Measurements from ENCODE around the gene ACTL8.

ACTL8 gene

DNA sequence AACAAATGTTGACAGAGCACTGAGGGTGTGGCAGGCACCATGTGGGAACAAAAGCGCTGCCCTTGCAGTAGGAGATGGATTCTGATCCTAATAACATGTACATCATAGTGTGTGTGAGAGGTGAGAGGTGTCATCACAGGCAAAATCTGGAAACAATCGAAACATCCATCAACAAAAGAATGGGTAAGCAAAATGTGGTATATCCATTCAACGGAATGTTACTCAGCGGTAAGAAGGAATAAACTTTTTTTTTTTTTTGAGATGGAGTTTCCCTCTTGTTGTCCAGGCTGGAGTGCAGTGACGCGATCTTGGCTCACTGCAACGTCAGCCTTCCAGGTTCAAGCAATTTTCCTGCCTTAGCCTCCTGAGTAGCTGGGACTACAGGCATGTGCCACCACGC, 112.3 kb downstream of the ACTL8 start:
- no peaks in the 10 kb centered on the region for H3K4me1 ChIP-seq (ENCODE audit: control insufficient read depth, insufficient read depth, low read length)
- H3K9ac ChIP-seq (ENCODE audit: low read length): no peak overlapping the region
- H3K4me3 ChIP-seq (ENCODE audit: low read length): no peak overlapping the region
- H3K36me3 ChIP-seq (ENCODE audit: control insufficient read depth, insufficient read depth, low read length): no peaks in the 10 kb centered on the region
- H3K27ac ChIP-seq (ENCODE audit: low read depth, low read length): no peak overlapping the region
- no peaks in the 10 kb centered on the region for H3K27me3 ChIP-seq (ENCODE audit: control insufficient read depth, insufficient read depth, low read length)

DNA sequence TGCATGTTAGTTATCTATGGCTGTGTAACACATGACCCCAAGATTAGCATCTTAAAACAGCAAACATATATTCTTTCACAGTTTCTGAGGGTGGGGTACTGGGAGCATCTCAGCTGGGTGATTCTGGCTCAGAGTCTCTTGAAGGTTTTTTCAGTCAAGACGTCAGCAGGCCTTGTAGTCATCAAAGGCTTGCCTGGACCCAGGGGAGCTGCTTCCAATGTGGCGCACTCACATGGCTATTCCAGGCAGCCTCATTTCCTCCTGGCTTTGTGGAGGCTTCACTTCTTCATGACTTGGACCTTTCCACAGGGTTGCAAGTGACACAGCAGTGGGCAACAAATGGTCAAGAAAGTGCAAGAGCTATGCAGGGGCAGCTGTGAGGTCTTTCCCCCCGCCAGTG, 114.7 kb downstream of the ACTL8 start:
- H3K9ac ChIP-seq (ENCODE audit: low read length): no peak overlapping the region
- H3K36me3 ChIP-seq (ENCODE audit: control insufficient read depth, insufficient read depth, low read length): no peaks in the 10 kb centered on the region
- H3K27ac ChIP-seq (ENCODE audit: low read depth, low read length): no peak overlapping the region
- H3K4me3 ChIP-seq (ENCODE audit: low read length): no peak overlapping the region
- H3K4me1 ChIP-seq (ENCODE audit: control insufficient read depth, insufficient read depth, low read length): no peaks in the 10 kb centered on the region
- H3K27me3 ChIP-seq (ENCODE audit: control insufficient read depth, insufficient read depth, low read length): no peaks in the 10 kb centered on the region

DNA sequence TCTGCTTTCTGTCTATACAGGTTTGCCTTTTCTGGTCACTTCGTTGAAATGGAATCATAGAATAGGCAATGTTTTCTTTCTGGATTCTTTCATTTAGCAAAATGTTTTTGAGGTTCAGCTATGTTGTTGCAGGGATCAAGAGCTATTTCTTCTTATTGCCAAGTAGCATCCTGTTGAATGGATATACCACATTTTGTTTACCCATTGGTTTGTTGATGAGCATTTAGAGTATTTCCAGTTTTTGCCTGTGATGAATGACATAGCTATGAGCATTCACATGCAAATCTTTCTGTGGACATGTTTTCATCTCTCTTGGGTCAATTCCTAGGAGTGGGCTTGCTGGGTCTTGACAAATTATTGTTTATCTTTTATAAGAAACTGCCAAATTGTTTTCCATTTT, 115.5 kb downstream of the ACTL8 start:
- Histone ChIP-seq H3K4me1 (ENCODE audit: control insufficient read depth, insufficient read depth, low read length) (no peaks in the 10 kb centered on the region), H3K27me3 (ENCODE audit: control insufficient read depth, insufficient read depth, low read length) (no peaks in the 10 kb centered on the region), H3K4me3 (ENCODE audit: low read length) (no peak overlapping the region), H3K9ac (ENCODE audit: low read length) (no peak overlapping the region), H3K27ac (ENCODE audit: low read depth, low read length) (no peak overlapping the region), H3K36me3 (ENCODE audit: control insufficient read depth, insufficient read depth, low read length) (no peaks in the 10 kb centered on the region)

DNA sequence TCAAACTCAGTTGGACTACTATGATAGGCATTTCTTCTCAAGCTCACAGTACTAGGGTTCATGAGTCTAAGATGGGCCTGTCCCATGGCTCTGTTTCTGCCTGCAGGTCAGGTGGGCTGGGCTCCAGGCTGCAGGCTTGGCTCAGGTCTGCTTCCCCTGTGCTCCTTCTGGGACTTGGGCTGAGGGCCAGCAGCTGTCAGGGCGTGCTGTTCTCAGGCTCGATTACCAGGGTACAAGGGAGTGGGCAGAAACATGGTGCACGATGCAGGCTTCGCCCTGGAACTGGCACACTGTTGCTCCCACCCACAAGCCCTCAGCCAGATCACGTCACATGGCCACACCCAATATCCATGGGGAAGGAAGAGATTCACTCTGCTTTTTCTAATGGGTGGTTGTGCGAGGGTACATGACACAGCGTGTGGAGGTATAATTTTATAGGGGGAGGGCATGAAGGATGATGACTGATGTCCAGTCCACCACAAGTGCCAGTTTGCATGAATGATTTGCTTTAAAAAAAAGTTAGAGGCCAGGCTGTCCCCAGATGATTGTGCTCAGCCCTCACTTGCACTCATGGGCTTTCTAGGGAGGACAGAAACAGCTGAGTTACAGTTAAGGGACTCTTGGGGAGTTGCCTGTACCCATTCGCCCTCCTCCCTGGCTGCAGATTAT, 118.0 kb downstream of the ACTL8 start:
- Histone ChIP-seq H3K27ac (ENCODE audit: low read depth, low read length) (no peak overlapping the region), H3K9ac (ENCODE audit: low read length) (no peak overlapping the region), H3K27me3 (ENCODE audit: control insufficient read depth, insufficient read depth, low read length) (no peaks in the 10 kb centered on the region), H3K36me3 (ENCODE audit: control insufficient read depth, insufficient read depth, low read length) (no peaks in the 10 kb centered on the region), H3K4me3 (ENCODE audit: low read length) (no peak overlapping the region), H3K4me1 (ENCODE audit: control insufficient read depth, insufficient read depth, low read length) (no peaks in the 10 kb centered on the region)

DNA sequence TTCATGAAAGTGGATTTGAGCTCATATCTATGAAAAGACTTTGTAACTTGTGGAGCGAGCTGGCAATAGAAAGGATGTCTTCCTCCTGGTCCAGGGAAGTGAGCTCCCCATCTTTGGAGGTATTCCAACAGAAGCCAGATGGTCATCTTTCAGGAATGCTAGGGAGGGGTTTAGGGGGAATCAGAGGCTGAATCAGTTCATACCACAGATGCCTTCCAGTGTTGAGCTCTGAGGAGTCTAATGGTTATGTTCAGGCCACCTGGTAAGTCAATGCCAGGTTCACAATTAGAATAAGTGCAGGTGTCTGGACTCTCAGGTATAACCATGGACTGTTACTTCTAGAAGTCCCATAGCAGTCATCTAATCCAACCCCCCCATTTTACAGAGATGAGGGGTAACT, 119.1 kb downstream of the ACTL8 start:
- Histone ChIP-seq H3K36me3 (ENCODE audit: control insufficient read depth, insufficient read depth, low read length) (no peaks in the 10 kb centered on the region), H3K27me3 (ENCODE audit: control insufficient read depth, insufficient read depth, low read length) (no peaks in the 10 kb centered on the region), H3K9ac (ENCODE audit: low read length) (no peak overlapping the region), H3K4me1 (ENCODE audit: control insufficient read depth, insufficient read depth, low read length) (no peaks in the 10 kb centered on the region), H3K27ac (ENCODE audit: low read depth, low read length) (no peak overlapping the region), H3K4me3 (ENCODE audit: low read length) (no peak overlapping the region)

DNA sequence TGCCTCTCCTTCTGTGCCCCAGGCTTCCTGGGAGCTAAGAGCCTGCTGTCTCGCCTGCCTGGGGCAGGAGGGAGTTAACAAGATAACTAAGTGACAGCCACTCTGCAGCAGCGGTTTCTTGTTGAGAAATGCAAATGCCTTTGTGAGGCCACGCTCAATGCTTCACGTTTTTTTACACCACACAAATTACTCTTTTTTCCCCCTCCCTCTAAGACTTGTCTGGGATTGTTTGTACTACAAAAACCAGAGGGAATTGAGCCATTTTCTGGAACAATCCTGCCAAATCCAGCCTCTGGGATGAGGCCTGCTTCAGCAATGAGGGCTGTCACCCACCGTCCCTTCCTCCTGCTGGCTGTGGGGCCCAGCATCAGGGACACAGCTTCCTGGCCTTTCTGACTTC, 119.6 kb downstream of the ACTL8 start:
- Histone ChIP-seq H3K27me3 (ENCODE audit: control insufficient read depth, insufficient read depth, low read length) (no peaks in the 10 kb centered on the region), H3K27ac (ENCODE audit: low read depth, low read length) (no peak overlapping the region), H3K4me1 (ENCODE audit: control insufficient read depth, insufficient read depth, low read length) (no peaks in the 10 kb centered on the region), H3K4me3 (ENCODE audit: low read length) (no peak overlapping the region), H3K9ac (ENCODE audit: low read length) (no peak overlapping the region), H3K36me3 (ENCODE audit: control insufficient read depth, insufficient read depth, low read length) (no peaks in the 10 kb centered on the region)

DNA sequence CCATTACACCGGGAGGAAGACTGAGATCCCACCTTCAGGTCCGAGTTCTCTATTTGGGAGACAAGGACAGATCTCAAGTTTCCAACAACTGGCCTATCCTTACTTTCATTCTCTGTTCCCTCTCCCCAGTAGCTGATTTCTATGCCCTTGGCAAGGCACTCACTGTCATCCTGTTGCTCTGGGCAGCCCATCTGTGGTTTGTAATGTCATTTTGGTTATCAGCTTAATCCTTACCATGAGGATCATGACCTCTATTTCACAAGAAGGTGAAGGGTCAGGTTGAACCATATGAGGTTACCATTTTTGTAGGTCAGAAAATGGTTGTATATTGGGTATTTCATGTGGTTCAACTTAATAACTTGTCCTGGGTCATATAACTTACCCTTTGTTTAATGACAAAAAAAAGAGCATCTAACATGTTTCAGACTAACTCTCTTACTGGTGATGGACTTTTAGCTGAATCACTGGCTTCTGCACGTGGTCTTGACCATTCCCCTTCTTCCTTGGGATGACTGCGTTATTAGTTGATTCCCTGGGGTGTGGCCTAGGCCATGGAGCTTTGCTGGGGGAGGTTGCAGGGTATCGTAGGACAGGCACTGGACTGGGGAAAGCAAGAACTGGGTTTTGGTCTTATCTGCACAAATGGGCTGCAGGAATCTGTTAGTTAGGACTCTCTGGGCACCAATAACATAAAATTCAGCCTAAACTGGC, 120.2 kb downstream of the ACTL8 start:
- H3K4me3 ChIP-seq (ENCODE audit: low read length): no peak overlapping the region
- H3K9ac ChIP-seq (ENCODE audit: low read length): no peak overlapping the region
- H3K36me3 ChIP-seq (ENCODE audit: control insufficient read depth, insufficient read depth, low read length): no peaks in the 10 kb centered on the region
- H3K27me3 ChIP-seq (ENCODE audit: control insufficient read depth, insufficient read depth, low read length): no peaks in the 10 kb centered on the region
- H3K27ac ChIP-seq (ENCODE audit: low read depth, low read length): no peak overlapping the region
- H3K4me1 ChIP-seq (ENCODE audit: control insufficient read depth, insufficient read depth, low read length): no peaks in the 10 kb centered on the region

DNA sequence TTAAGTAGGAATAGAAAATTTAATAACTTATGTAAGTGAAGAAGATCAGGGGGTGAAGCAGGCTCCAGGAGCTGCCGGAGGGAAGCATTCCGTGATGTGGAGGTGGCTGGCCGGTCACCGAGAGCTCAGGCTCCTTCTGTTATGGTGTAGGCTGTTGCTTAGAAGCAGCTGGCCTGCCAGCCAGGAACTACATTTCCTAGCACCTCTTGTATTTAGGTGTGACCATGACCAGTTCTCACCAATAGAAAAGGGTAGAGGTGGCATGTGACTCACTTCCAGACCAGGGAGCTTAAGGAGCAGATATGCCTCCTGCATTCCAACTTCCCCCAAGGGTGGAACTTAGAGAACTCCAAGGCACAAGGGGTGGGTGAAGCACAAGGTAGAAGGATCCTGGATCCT, 120.7 kb downstream of the ACTL8 start:
- H3K27me3 ChIP-seq (ENCODE audit: control insufficient read depth, insufficient read depth, low read length): no peaks in the 10 kb centered on the region
- no peaks in the 10 kb centered on the region for H3K36me3 ChIP-seq (ENCODE audit: control insufficient read depth, insufficient read depth, low read length)
- no peak overlapping the region for H3K27ac ChIP-seq (ENCODE audit: low read depth, low read length)
- no peak overlapping the region for H3K4me3 ChIP-seq (ENCODE audit: low read length)
- no peak overlapping the region for H3K9ac ChIP-seq (ENCODE audit: low read length)
- no peaks in the 10 kb centered on the region for H3K4me1 ChIP-seq (ENCODE audit: control insufficient read depth, insufficient read depth, low read length)

Data from rectal smooth muscle tissue (tissue), 1 donor.